B cell (primary cell): ENCODE data around the gene GDF2. TPM values are rescaled to one million over a fixed set of nuclear protein-coding genes. Genes with fewer than 3 reads are reported as not detected.
A peak's percentile ranks its signal among the peaks of the same experiment; 100 is the strongest.

Experiments used
- ATAC-seq: fragments of 200-7000 bp; cut with Tn5 transposase; one replicate; pipeline ENCODE4 v1.10.0; 2021; ENCODE audit warnings: low read depth, mild to moderate bottlenecking, moderate number of reproducible peaks, moderate library complexity
- CTCF ChIA-PET: fragments of 350-600 bp; sonication (Branson Sonifier 250); formaldehyde crosslinking; loops from one replicate; lab custom pipeline; 2021; ENCODE audit warnings: antibody characterized with exemption, inconsistent platforms; lab: Charles Lee
- POLR2A ChIA-PET: fragments of 350-600 bp; sonication (Branson Sonifier 250); formaldehyde crosslinking; loops from one replicate; lab custom pipeline; 2021; ENCODE audit warnings: antibody characterized with exemption; lab: Charles Lee
- DNase-seq: peaks from one replicate; pipeline ENCODE4 v3.0.0; 2013
- H2AFZ ChIP-seq: 2 replicates; pipeline ENCODE4 v1.6.1; 2012; ENCODE audit warnings: mild to moderate bottlenecking, low read depth, low read length; ENCODE audit not compliant: insufficient read depth, poor library complexity, severe bottlenecking
- H3K27ac ChIP-seq, 2 donors: 1 replicate in 1 of 2; 2 replicates in 1 of 2; pipeline ENCODE4 v1.5.1; 2012 to 2013; ENCODE audit warnings: low read length in 2 of 2, mild to moderate bottlenecking in 2 of 2, moderate library complexity in 1 of 2
- H3K27me3 ChIP-seq, 4 experiments: fragments of 200-600 bp in 1 of 4; sonication (generic) in 1 of 4; replicated peaks in 1 of 4; 1 replicate in 2 of 4; 2 replicates in 2 of 4; pipeline versions ENCODE4 v1.6.1 to v1.7.0; 2013 to 2016; ENCODE audit warnings: low read length in 3 of 4, mild to moderate bottlenecking in 2 of 4, mixed read lengths in 1 of 4, moderate library complexity in 1 of 4; ENCODE audit not compliant: insufficient read depth in 4 of 4, control insufficient read depth in 3 of 4; ENCODE audit errors: control extremely low read depth in 1 of 4
- H3K36me3 ChIP-seq, 2 experiments: replicated peaks in 1 of 2; 1 replicate in 1 of 2; 2 replicates in 1 of 2; pipeline versions ENCODE4 v1.6.1 to v1.7.1; 2013; ENCODE audit warnings: low read length in 1 of 2; ENCODE audit not compliant: insufficient read depth in 2 of 2, control insufficient read depth in 1 of 2; ENCODE audit errors: control extremely low read depth in 1 of 2, extremely low read depth in 1 of 2
- H3K4me1 ChIP-seq, 2 donors: fragments of 200-600 bp in 1 of 2; sonication (generic) in 1 of 2; 1 replicate in 1 of 2; 2 replicates in 1 of 2; pipeline versions ENCODE4 v1.5.1 to v1.6.1; 2013 to 2017; ENCODE audit warnings: low read length in 2 of 2; ENCODE audit not compliant: control insufficient read depth in 2 of 2, insufficient read depth in 2 of 2
- H3K4me2 ChIP-seq: replicated peaks from 2 replicates; pipeline ENCODE3; 2012; ENCODE audit warnings: mild to moderate bottlenecking, low read depth, low read length; ENCODE audit not compliant: poor library complexity, severe bottlenecking
- H3K4me3 ChIP-seq, 5 experiments: fragments of 200-600 bp in 1 of 5; sonication (generic) in 1 of 5; 1 replicate in 3 of 5; 2 replicates in 2 of 5; pipeline versions ENCODE4 v1.5.1 to v1.7.0; 2011 to 2016; ENCODE audit warnings: low read length in 4 of 5, mild to moderate bottlenecking in 4 of 5, low read depth in 2 of 5, control low read depth in 1 of 5, moderate library complexity in 1 of 5; ENCODE audit not compliant: insufficient read depth in 1 of 5; ENCODE audit errors: control extremely low read depth in 1 of 5, extremely low read depth in 1 of 5
- H3K79me2 ChIP-seq: fragments of 200-600 bp; sonication (generic); one replicate; pipeline ENCODE4 v1.6.0; 2016; ENCODE audit warnings: low read length; ENCODE audit not compliant: control insufficient read depth, insufficient read depth
- H3K9ac ChIP-seq: fragments of 200-600 bp; sonication (generic); 2 replicates; pipeline ENCODE4 v1.6.1; 2017; ENCODE audit warnings: mild to moderate bottlenecking, low read length, moderate library complexity
- H3K9me3 ChIP-seq, 3 donors: one replicate each; pipeline versions ENCODE4 v1.6.1 to v1.7.1; 2013; ENCODE audit warnings: low read length in 2 of 3; ENCODE audit not compliant: control insufficient read depth in 2 of 3, insufficient read depth in 1 of 3; ENCODE audit errors: control extremely low read depth in 1 of 3
- H4K20me1 ChIP-seq: 2 replicates; pipeline ENCODE4 v1.6.0; 2012; ENCODE audit warnings: mild to moderate bottlenecking, low read length; ENCODE audit not compliant: insufficient read depth, control insufficient read depth, poor library complexity, severe bottlenecking
- H3K27ac Mint-ChIP-seq: one replicate; pipeline ENCODE4 v1.8.0; 2021; ENCODE audit warnings: mixed read lengths
- H3K27me3 Mint-ChIP-seq: one replicate; pipeline ENCODE4 v1.8.0; 2021; ENCODE audit warnings: mixed read lengths
- H3K4me1 Mint-ChIP-seq: one replicate; pipeline ENCODE4 v1.8.0; 2021; ENCODE audit warnings: mixed read lengths
- H3K4me3 Mint-ChIP-seq: one replicate; pipeline ENCODE4 v1.8.0; 2021; ENCODE audit warnings: mixed read lengths
- H3K9me3 Mint-ChIP-seq: one replicate; pipeline ENCODE4 v1.8.0; 2022; ENCODE audit warnings: mixed read lengths; ENCODE audit not compliant: insufficient read depth
- CTCF ChIP-seq: fragments of 200-600 bp; IDR thresholded peaks from one replicate; pipeline ENCODE4 v1.8.0; 2022; ENCODE audit warnings: antibody characterized with exemption, mild to moderate bottlenecking
- EZH2 ChIP-seq: IDR thresholded peaks from 2 replicates; pipeline ENCODE4 v1.6.1; 2012; ENCODE audit warnings: borderline replicate concordance, low read depth, mild to moderate bottlenecking, moderate library complexity, low read length; ENCODE audit not compliant: insufficient read depth, poor library complexity, severe bottlenecking
- WGBS: methylation state at CpG from one replicate; pipeline ENCODE4 v1.1.5; 2013; ENCODE audit warnings: missing lambda C conversion rate; ENCODE audit not compliant: insufficient coverage; 5-methylcytosine and 5-hydroxymethylcytosine counted together
- intact Hi-C: fragments of 100-400 bp; cut with micrococcal nuclease; formaldehyde crosslinking; loops from one replicate; pipeline ENCODE4 v1.10.0; 2022
- polyA plus RNA-seq: library from polyadenylated mRNA; depleted of rRNA; stranded (reverse); fragments of >200 nt; gene quantifications from 2 replicates; pipeline ENCODE4 v1.2.3, GENCODE V29; 2012
- total RNA-seq, 2 donors: library from RNA; stranded (reverse); fragments of 120-200 nt in 1 of 2; gene quantifications; 1 replicate in 1 of 2; 2 replicates in 1 of 2; pipeline versions ENCODE4 v1.2.3 to v1.2.4, GENCODE V29; 2013 to 2022

GDF2 gene
- total and polyA plus RNA-seq, 2 donors (not counting 1 experiment from before 2014, with no cell fraction given): not detected

- ATAC-seq (no peak), DNase-seq (no peak)
- no peaks in the 10 kb centered on the region for H3K27me3 ChIP-seq
- Mint-ChIP-seq H3K9me3 (no peaks in the 10 kb centered on the region), H3K27ac (no peak overlapping the region), H3K4me1 (no peaks in the 10 kb centered on the region), H3K4me3 (no peak overlapping the region), H3K27me3 (peaks cover 4% of the 10 kb centered on the region)
- no peaks in the 10 kb centered on the region for H3K79me2 ChIP-seq
- no peaks in the 10 kb centered on the region for H4K20me1 ChIP-seq
- no peaks in the 10 kb centered on the region for H3K4me1 ChIP-seq
- intact Hi-C loops: no loop called here
- CTCF ChIA-PET: interaction anchor here (0.6 to 10.0 kb wide), 3 partner anchors 77 to 284 kb away, joined by 3 to 201 read pairs (median 83); no protein-coding TSS in a partner anchor
- TF ChIP-seq CTCF (peak; percentile 21), EZH2 (no peak)
- H2AFZ ChIP-seq: no peak overlapping the region
- H3K27ac ChIP-seq: no peak overlapping the region
- H3K4me3 ChIP-seq: no peak overlapping the region
- POLR2A ChIA-PET: no interaction called here
- H3K9me3 ChIP-seq: no peaks in the 10 kb centered on the region
- H3K9ac ChIP-seq: no peak overlapping the region
- no peak overlapping the region for H3K4me2 ChIP-seq
- WGBS: 92% methylated on average over 29 of the region's 34 CpGs
- no peaks in the 10 kb centered on the region for H3K36me3 ChIP-seq
These were observed 12.7 kb upstream of the GDF2 start for GRCh38 chr10:47309408-47310089.

DNA sequence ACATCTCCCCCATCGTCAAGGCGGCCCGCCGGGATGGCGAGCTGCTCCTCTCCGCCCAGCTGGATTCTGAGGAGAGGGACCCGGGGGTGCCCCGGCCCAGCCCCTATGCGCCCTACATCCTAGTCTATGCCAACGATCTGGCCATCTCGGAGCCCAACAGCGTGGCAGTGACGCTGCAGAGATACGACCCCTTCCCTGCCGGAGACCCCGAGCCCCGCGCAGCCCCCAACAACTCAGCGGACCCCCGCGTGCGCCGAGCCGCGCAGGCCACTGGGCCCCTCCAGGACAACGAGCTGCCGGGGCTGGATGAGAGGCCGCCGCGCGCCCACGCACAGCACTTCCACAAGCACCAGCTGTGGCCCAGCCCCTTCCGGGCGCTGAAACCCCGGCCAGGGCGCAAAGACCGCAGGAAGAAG, 12.2 kb upstream of the GDF2 start:
- Histone ChIP-seq H2AFZ (no peak overlapping the region), H3K27ac (no peak overlapping the region), H3K9ac (no peak overlapping the region), H3K4me2 (no peak overlapping the region), H3K79me2 (no peaks in the 10 kb centered on the region), H3K4me3 (no peak overlapping the region), H3K27me3 (no peaks in the 10 kb centered on the region), H3K4me1 (no peaks in the 10 kb centered on the region), H3K36me3 (no peaks in the 10 kb centered on the region), H3K9me3 (no peaks in the 10 kb centered on the region), H4K20me1 (no peaks in the 10 kb centered on the region)
- POLR2A ChIA-PET: no interaction called here
- no peak for TF ChIP-seq EZH2
- TF ChIP-seq CTCF: no peak
- peaks cover 4% of the 10 kb centered on the region for H3K27me3 Mint-ChIP-seq
- no peak for ATAC-seq
- intact Hi-C loops: no loop called here
- no peak overlapping the region for H3K27ac Mint-ChIP-seq
- DNase-seq: no peak
- CTCF ChIA-PET: interaction anchor here (0.6 to 10.0 kb wide), 3 partner anchors 77 to 285 kb away, joined by 3 to 201 read pairs (median 83); no protein-coding TSS in a partner anchor
- no peaks in the 10 kb centered on the region for H3K4me1 Mint-ChIP-seq
- no peaks in the 10 kb centered on the region for H3K9me3 Mint-ChIP-seq
- WGBS: 95% methylated on average over 37 of the region's 37 CpGs
- no peak overlapping the region for H3K4me3 Mint-ChIP-seq
